Measurements from ENCODE around the gene DHRSX. TPM values are rescaled to one million over a fixed set of nuclear protein-coding genes. Genes with fewer than 3 reads are reported as not detected.
"Not testable (repeated sequence)": the region's sequence is repeated elsewhere in the genome, so short reads cannot be mapped to it uniquely, and the experiment has no call there.

Gene DHRSX
- total RNA-seq, 1 donor from 2014 or later, result 31.8 TPM

- Histone ChIP-seq H3K9ac (no peak overlapping the region), H3K4me2 (no peak overlapping the region), H3K9me3 (ENCODE audit: low read depth) (no peaks in the 10 kb centered on the region), H3F3A (ENCODE audit: low read depth) (peaks cover 8% of the 10 kb centered on the region), H3K27me3 (no peaks in the 10 kb centered on the region), H4K20me1 (ENCODE audit: low read depth) (no peaks in the 10 kb centered on the region), H2AFZ (replicated peaks) (no peak overlapping the region), H3K4me1 (peaks cover 5% of the 10 kb centered on the region), H3K4me3 (no peak overlapping the region), H3K36me3 (no peaks in the 10 kb centered on the region), H3K79me2 (ENCODE audit: low read depth) (no peaks in the 10 kb centered on the region), H3K27ac (no peak overlapping the region)
- no peak for DNase-seq (ENCODE audit: low spot score)
- Mint-ChIP-seq H3K36me3 (peaks cover 2% of the 10 kb centered on the region), H3K9me3 (peaks cover 5% of the 10 kb centered on the region), H3K27me3 (ENCODE audit: insufficient read depth, low read depth) (peaks cover 8% of the 10 kb centered on the region), H3K4me1 (peaks cover 21% of the 10 kb centered on the region), H3K27ac (no peak overlapping the region), H3K4me3 (no peak overlapping the region)
- TF ChIP-seq, protein P1, sequence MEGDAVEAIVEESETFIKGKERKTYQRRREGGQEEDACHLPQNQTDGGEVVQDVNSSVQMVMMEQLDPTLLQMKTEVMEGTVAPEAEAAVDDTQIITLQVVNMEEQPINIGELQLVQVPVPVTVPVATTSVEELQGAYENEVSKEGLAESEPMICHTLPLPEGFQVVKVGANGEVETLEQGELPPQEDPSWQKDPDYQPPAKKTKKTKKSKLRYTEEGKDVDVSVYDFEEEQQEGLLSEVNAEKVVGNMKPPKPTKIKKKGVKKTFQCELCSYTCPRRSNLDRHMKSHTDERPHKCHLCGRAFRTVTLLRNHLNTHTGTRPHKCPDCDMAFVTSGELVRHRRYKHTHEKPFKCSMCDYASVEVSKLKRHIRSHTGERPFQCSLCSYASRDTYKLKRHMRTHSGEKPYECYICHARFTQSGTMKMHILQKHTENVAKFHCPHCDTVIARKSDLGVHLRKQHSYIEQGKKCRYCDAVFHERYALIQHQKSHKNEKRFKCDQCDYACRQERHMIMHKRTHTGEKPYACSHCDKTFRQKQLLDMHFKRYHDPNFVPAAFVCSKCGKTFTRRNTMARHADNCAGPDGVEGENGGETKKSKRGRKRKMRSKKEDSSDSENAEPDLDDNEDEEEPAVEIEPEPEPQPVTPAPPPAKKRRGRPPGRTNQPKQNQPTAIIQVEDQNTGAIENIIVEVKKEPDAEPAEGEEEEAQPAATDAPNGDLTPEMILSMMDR (IDR thresholded peaks at IDR 0.05), result no peak
- TF ChIP-seq EZH2phosphoT487 (IDR thresholded peaks at IDR 0.05), result no peak
- TF ChIP-seq EZH2 (IDR thresholded peaks at IDR 0.05), result no peak
Measured at GRCh38 chrX:2508648-2509335, 8.0 kb upstream of the DHRSX start.

DNA sequence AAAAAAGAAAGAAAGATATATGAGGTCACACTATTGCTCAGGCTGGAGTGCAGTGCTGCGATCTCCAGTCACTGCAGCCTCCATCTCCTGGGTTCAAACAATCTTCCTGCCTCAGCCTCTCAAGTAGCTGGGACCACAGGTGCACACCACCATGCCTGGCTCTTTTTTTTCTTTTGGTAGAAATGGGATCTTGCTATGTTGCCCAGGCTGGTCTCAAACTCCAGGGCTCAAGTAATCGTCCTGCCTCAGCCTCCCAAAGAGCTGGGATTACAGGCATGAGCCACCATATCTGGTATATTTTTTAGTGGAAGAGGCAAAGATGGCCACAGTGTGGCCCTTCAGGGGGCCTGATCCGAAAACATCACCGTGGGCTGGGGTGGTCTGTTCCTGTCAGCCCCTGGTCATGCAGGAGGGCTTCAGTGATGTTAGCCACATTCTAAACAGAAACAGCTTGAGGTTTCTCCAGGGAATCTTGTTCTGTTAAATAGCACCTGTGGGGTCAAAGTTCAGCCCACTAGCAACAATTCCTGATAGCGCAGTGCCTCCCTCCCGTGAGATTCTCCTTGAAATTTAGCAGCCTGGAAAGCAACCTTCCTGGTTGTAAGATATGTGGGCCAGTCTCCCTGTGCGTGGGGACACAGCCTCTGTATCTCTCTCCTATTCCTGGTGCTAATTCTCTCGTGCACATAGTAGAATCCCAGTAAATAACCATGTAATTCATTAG lies 7.3 kb upstream of the DHRSX start:
- TF ChIP-seq, protein P1 (IDR thresholded peaks at IDR 0.05), result no peak
- TF ChIP-seq EZH2phosphoT487 (IDR thresholded peaks at IDR 0.05), result no peak
- no peak for TF ChIP-seq EZH2 (IDR thresholded peaks at IDR 0.05)
- Histone ChIP-seq H3F3A (ENCODE audit: low read depth) (peaks cover 3% of the 10 kb centered on the region), H3K9ac (no peak overlapping the region), H3K79me2 (ENCODE audit: low read depth) (no peaks in the 10 kb centered on the region), H3K9me3 (ENCODE audit: low read depth) (no peaks in the 10 kb centered on the region), H3K27ac (no peak overlapping the region), H3K4me1 (peaks cover 3% of the 10 kb centered on the region), H2AFZ (replicated peaks) (no peak overlapping the region), H3K27me3 (no peaks in the 10 kb centered on the region), H3K36me3 (no peaks in the 10 kb centered on the region), H3K4me2 (no peak overlapping the region), H3K4me3 (no peak overlapping the region), H4K20me1 (ENCODE audit: low read depth) (no peaks in the 10 kb centered on the region)
- peaks cover 2% of the 10 kb centered on the region for H3K36me3 Mint-ChIP-seq
- peaks cover 5% of the 10 kb centered on the region for H3K9me3 Mint-ChIP-seq
- DNase-seq (ENCODE audit: low spot score), result no peak
- H3K4me1 Mint-ChIP-seq, result peaks cover 15% of the 10 kb centered on the region
- H3K27ac Mint-ChIP-seq, result no peak overlapping the region
- peaks cover 11% of the 10 kb centered on the region for H3K27me3 Mint-ChIP-seq (ENCODE audit: insufficient read depth, low read depth)
- no peak overlapping the region for H3K4me3 Mint-ChIP-seq

DNA sequence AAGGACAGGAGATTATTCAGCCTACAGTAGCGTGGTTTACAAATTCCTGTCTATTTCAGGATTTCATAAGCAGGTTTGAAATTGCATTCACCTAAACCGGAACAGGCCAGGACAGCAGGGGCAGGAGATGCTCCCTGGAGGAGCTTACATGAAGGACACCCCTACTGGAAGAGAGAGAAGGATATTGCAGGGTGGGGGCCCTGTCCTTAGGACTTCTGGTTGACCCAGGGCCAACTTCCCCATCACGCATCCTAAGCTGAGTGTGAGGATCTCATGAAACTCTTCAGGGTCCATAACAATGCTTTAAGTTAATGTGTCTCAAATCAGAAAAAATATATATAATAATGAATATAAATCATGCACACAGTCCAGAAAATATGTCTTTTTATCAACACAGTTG lies 6.4 kb upstream of the DHRSX start:
- no peaks in the 10 kb centered on the region for H3K27me3 ChIP-seq
- no peak overlapping the region for H2AFZ ChIP-seq (replicated peaks)
- Mint-ChIP-seq H3K9me3 (peaks cover 5% of the 10 kb centered on the region), H3K36me3 (peaks cover 2% of the 10 kb centered on the region), H3K27ac (no peak overlapping the region), H3K4me3 (no peak overlapping the region), H3K27me3 (ENCODE audit: insufficient read depth, low read depth) (peaks cover 11% of the 10 kb centered on the region), H3K4me1 (peaks cover 9% of the 10 kb centered on the region)
- TF ChIP-seq, protein P1 (IDR thresholded peaks at IDR 0.05), result no peak
- TF ChIP-seq EZH2phosphoT487 (IDR thresholded peaks at IDR 0.05) (no peak), EZH2 (IDR thresholded peaks at IDR 0.05) (no peak)
- no peak overlapping the region for H3K4me3 ChIP-seq
- no peaks in the 10 kb centered on the region for H3K79me2 ChIP-seq (ENCODE audit: low read depth)
- peaks cover 8% of the 10 kb centered on the region for H3F3A ChIP-seq (ENCODE audit: low read depth)
- H3K27ac ChIP-seq, result no peak overlapping the region
- no peak overlapping the region for H3K9ac ChIP-seq
- no peaks in the 10 kb centered on the region for H3K9me3 ChIP-seq (ENCODE audit: low read depth)
- no peak for DNase-seq (ENCODE audit: low spot score)
- no peak overlapping the region for H3K4me2 ChIP-seq
- no peaks in the 10 kb centered on the region for H3K36me3 ChIP-seq
- H4K20me1 ChIP-seq (ENCODE audit: low read depth), result no peaks in the 10 kb centered on the region
- H3K4me1 ChIP-seq, result no peaks in the 10 kb centered on the region

DNA sequence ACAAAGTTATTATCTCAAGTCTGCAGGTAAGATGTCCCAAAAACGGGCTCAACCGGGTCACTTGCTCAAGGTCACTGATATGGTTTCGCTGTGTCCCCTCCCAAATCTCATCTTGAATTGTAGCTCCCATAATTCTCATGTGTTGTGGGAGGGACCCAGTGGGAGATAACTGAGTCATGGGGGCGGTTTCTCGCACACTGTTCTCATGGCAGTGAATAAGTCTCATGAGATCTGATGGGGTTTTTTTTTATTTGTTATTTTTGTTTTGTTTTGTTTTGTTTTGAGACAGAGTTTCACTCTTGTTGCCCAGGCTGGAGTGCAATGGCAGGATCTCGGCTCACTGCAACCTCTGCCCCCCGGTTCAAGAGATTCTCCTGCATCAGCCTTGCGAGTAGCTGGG lies 4.6 kb upstream of the DHRSX start:
- Mint-ChIP-seq H3K27ac (peak overlapping the region; percentile 60), H3K27me3 (ENCODE audit: insufficient read depth, low read depth) (peaks cover 17% of the 10 kb centered on the region)
- not testable (repeated sequence) for H3K27ac ChIP-seq; H3K36me3 Mint-ChIP-seq; DNase-seq (ENCODE audit: low spot score); H3K9ac ChIP-seq; H3K27me3 ChIP-seq; H2AFZ ChIP-seq (replicated peaks); H4K20me1 ChIP-seq (ENCODE audit: low read depth); H3K4me3 ChIP-seq; H3K79me2 ChIP-seq (ENCODE audit: low read depth); H3K4me1 ChIP-seq; H3K4me1 Mint-ChIP-seq; H3K4me2 ChIP-seq; H3K4me3 Mint-ChIP-seq; H3F3A ChIP-seq (ENCODE audit: low read depth); H3K9me3 Mint-ChIP-seq; H3K9me3 ChIP-seq (ENCODE audit: low read depth); H3K36me3 ChIP-seq

Data from neural progenitor cell (in vitro differentiated cells).